GM21737 (cell line): ENCODE results near the gene DYNC1I1.
A peak's percentile ranks its signal among the peaks of the same experiment; 100 is the strongest.

Source experiments
- ATAC-seq: cut with Tn5 transposase; IDR thresholded peaks from one replicate; pipeline ENCODE4 v1.9.1; 2021; ENCODE audit warnings: mild to moderate bottlenecking, moderate library complexity; ENCODE audit not compliant: unreplicated experiment

The DYNC1I1 gene

GRCh38 chr7:95847061-95847460, 74.7 kb downstream of the DYNC1I1 start:
- ATAC-seq = no peak

- no peak for ATAC-seq
Measured at GRCh38 chr7:95859429-95859828, 87.1 kb downstream of the DYNC1I1 start.

GRCh38 chr7:95861041-95861440, 88.7 kb downstream of the DYNC1I1 start:
- ATAC-seq = no peak

GRCh38 chr7:95863623-95864022, 91.3 kb downstream of the DYNC1I1 start:
- ATAC-seq = no peak

- no peak for ATAC-seq
Measured at GRCh38 chr7:95865716-95866371, 93.5 kb downstream of the DYNC1I1 start.

GRCh38 chr7:95867309-95867708, 95.0 kb downstream of the DYNC1I1 start:
- ATAC-seq = peak; percentile 76

GRCh38 chr7:95871075-95871848, 98.9 kb downstream of the DYNC1I1 start:
- no peak for ATAC-seq

- ATAC-seq = no peak
Measured at GRCh38 chr7:95871896-95872295, 99.5 kb downstream of the DYNC1I1 start.

GRCh38 chr7:95874129-95874528, 101.8 kb downstream of the DYNC1I1 start:
- no peak for ATAC-seq

- no peak for ATAC-seq
Measured at GRCh38 chr7:95874541-95875265, 102.3 kb downstream of the DYNC1I1 start.

- no peak for ATAC-seq
Measured at GRCh38 chr7:95875519-95875918, 103.2 kb downstream of the DYNC1I1 start.

GRCh38 chr7:95878677-95879076, 106.3 kb downstream of the DYNC1I1 start:
- no peak for ATAC-seq

- ATAC-seq = no peak
Measured at GRCh38 chr7:95881597-95881996, 109.2 kb downstream of the DYNC1I1 start.

GRCh38 chr7:95883217-95883616, 110.9 kb downstream of the DYNC1I1 start:
- no peak for ATAC-seq

GRCh38 chr7:95886501-95887090, 114.2 kb downstream of the DYNC1I1 start:
- ATAC-seq = no peak

- ATAC-seq = no peak
Measured at GRCh38 chr7:95893484-95893883, 121.1 kb downstream of the DYNC1I1 start.

GRCh38 chr7:95897557-95898251, 125.3 kb downstream of the DYNC1I1 start:
- ATAC-seq = no peak

GRCh38 chr7:95899919-95900513, 127.7 kb downstream of the DYNC1I1 start:
- no peak for ATAC-seq

- no peak for ATAC-seq
Measured at GRCh38 chr7:95901006-95901405, 128.7 kb downstream of the DYNC1I1 start.

- no peak for ATAC-seq
Measured at GRCh38 chr7:95904099-95904498, 131.7 kb downstream of the DYNC1I1 start.
